GM21529 (cell line): ENCODE measurements around the gene PPP1R18.
"Not testable (repeated sequence)": the region's sequence is repeated elsewhere in the genome, so short reads cannot be mapped to it uniquely, and the experiment has no call there.

Experiments
- ATAC-seq: cut with Tn5 transposase; IDR thresholded peaks from one replicate; pipeline ENCODE4 v1.9.1; 2021; ENCODE audit not compliant: unreplicated experiment

Gene PPP1R18, protein sequence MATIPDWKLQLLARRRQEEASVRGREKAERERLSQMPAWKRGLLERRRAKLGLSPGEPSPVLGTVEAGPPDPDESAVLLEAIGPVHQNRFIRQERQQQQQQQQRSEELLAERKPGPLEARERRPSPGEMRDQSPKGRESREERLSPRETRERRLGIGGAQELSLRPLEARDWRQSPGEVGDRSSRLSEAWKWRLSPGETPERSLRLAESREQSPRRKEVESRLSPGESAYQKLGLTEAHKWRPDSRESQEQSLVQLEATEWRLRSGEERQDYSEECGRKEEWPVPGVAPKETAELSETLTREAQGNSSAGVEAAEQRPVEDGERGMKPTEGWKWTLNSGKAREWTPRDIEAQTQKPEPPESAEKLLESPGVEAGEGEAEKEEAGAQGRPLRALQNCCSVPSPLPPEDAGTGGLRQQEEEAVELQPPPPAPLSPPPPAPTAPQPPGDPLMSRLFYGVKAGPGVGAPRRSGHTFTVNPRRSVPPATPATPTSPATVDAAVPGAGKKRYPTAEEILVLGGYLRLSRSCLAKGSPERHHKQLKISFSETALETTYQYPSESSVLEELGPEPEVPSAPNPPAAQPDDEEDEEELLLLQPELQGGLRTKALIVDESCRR

DNA sequence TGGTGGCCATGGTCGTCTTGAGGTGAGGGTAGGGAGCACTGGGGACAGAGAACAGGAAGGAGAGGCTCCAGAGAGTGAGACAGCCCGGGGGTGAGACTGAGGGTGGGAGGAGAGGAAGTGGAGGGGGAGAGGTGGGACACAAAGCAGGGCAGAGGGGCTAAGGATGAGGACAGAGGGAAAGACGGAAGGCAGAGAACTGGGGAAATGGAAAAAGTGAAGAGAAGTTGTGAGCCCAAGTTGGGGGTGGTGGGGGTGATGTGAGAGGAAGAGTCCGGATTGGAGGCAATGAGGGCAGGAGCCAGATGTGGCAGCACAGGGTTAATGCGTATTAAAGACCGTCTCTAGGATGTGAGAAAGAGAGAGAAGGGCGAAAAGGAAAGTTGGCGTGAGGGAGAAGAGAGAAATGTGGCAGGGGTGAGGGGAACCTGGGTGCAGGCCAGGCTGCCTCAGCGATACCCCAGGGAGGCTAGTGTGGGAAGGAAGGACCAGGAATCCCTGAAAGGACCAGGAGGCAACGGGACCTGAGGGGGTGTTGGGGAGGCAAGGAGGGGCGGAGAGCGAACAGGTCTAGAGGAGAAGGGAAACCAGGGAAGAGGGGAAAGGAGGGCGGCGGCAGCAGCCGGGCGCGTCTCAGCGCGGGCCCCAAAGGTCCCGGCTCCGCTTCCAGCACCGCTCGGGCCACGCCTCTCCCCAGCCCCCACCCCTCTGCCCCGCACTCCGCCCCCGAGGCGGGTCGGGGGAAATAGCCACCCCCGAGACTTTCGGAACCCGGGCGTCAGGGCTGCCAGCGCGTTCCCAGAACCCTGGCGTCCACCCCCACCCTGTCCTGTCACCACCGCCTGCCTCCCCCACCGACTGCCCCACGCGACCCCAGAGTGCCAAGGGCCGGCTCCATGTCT is at the start of gene PPP1R18:
TSS of gene PPP1R18 (minus strand) at position 637 of the 899 bp plus-strand sequence. CDS start at position 10, 627 bp downstream.
- peak; percentile 13 for ATAC-seq

DNA sequence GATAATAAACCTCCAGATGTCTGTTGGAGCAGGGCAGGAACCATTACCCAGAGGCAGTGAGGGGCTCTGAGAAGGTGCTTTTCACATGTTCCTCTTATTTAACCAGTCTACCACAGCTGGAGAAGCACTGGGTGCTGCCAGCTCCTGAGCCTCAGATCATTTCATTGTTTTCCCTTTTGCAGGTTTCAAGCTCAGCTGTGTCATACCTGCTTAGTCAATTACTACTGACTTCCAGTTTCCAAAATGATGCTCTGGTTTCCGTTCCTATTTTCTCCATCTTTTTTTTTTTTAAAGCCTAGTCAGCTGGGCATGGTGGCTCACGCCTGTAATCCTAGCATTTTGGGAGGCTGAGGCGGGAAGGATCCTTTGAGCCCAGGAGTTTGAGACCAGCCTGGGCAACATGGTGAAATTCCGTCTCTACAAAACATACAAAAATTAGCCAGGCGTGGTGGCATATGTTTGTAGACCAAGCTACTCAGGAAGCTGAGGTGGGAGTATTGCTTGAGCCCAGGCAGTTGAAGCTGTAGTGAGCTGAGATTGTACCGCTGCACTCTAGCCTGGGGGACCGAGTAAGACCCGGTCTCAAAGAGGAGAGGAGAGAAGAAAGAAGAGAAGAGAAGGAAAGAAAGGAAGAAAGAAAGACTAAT is 49.3 kb upstream of the PPP1R18 start:
- peak; percentile 45 for ATAC-seq

DNA sequence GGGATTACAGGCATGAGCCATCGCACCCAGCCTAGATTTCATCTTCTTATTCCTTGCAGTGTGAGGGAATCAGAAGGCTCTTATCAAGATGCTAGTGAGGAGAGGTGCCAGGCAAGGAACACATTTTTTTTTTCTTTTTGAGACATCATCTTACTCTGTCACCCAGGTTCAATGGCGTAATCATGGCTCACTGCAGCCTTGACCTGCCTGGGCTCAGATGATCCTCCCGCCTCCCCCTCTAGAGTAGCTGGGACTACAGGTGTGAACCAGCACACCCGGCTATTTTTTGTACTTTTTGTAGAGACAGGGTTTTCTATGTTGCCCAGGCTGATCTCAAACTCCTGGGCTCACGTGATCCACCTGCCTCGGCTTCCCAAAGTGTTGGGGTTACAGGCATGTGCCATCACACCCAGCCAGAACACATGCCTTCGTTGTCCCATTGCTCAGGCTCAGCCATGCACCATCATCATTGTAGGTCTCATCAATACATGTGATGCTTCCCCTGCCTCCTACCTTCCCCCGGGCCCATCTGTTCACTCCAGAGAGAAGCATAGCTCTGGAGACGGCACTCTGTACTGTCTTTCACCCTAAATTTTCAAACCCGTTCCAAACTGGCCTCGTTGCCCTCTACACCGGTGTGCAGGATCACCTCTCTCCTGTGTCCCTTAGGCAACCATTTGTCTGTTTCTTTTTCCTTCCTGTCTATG is 45.9 kb upstream of the PPP1R18 start:
- no peak for ATAC-seq

DNA sequence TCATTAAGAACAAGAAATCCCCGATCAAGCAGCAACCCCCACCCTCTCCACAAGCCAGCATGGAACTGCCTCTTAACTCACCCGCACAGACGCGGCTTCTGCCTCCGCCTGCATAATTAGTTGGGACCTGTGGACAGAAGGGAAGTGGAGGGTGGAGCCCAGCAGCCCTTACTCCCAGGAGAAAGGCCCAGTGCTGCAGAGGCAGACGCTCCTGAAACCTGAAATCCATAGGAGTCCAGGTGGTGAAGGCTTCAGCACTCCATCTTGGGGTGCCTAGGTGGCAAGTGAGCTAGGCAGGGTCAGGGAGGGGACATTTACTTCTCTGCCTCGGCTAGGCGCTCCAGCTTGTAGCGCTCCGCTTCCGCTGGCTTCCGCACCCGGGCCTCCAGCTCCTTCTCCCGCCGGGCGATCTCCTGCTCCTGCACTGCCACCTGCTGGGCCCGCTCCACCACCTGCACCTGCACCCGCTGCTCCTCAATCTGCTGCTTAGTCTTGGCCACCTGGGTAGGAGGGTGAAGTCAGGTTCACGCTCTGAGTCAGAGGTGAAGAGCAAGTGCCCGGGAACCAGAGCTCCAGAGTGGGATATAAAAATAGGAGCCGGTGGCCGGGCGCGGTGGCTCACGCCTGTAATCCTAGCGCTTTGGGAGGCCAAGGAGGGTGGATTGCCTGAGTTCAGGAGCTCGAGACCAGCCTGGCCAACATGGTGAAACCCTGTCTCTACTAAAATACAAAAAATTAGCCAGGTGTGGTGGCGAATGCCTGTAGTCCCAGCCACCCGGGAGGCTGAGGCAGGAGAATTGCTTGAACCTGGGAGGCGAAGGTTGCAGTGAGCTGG is 44.4 kb upstream of the PPP1R18 start:
- ATAC-seq = peak; percentile 77

DNA sequence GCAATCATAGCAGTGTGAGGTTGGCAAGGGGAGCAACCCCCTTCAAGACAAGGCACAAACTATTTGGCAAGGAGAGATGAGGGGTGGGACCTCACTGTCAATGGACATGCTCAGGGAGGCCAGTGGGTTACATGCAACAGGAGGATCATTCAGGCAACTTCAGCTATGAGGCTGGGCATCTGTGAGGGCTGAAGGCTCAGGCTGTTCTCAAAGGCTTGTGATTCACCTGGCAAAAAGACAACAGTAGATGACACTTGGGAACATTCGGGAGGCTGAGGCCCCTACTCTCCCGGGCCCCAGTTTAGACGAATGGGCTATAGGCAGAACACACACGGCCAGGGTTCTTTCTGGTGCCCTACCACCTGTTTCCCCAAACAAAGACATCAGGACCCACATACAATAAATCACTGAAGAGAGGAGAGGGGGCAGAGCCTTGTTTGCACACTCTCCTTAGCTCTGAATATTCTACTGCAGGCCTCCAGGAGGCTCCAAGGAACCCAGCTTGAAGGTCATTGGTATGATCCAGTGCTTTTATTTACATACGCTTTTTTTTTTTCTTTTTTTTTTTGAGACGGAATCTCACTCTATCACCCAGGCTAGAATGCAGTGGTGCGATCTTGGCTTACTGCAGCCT is 41.6 kb upstream of the PPP1R18 start:
- ATAC-seq = no peak

DNA sequence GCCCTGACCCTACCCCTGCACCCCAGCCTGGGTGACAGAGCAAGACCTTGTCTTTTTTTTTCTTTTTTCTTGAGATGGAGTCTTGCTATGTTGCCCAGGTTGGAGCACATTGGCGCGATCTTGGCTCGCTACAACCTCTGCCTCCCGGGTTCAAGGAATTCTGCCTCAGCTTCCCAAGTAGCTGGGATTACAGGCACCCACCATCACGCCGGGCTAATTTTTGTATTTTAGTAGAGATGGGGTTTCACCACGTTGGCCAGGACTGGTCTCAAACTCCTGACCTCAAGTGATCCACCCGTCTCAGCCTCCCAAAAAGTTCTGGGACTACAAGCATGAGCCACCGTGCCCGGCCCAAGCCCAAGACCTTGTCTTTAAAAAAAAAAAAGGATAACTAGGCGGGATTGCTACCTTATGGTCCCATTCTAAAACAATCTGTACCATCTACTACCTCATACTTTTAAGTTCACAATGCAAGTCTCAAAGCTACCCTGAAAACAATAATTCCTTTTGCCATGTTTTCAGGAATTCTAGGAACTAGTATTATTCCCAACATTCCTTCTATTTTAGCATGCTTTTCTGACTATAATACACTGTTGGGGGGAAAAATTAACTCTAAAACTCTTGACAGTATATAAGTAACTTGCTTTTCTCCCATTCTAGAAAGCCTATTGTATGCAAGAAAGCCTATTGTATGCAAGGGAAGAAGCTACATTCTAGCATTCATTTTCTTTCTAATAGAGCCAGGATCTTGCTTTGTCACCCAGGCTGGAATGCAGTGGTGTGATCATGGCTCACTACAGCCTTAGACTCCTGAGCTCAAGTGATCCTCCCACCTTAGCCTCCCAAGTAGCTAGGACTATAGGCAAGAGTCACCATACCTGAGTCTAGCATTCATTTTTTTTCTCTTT is 40.3 kb upstream of the PPP1R18 start:
- no peak for ATAC-seq

DNA sequence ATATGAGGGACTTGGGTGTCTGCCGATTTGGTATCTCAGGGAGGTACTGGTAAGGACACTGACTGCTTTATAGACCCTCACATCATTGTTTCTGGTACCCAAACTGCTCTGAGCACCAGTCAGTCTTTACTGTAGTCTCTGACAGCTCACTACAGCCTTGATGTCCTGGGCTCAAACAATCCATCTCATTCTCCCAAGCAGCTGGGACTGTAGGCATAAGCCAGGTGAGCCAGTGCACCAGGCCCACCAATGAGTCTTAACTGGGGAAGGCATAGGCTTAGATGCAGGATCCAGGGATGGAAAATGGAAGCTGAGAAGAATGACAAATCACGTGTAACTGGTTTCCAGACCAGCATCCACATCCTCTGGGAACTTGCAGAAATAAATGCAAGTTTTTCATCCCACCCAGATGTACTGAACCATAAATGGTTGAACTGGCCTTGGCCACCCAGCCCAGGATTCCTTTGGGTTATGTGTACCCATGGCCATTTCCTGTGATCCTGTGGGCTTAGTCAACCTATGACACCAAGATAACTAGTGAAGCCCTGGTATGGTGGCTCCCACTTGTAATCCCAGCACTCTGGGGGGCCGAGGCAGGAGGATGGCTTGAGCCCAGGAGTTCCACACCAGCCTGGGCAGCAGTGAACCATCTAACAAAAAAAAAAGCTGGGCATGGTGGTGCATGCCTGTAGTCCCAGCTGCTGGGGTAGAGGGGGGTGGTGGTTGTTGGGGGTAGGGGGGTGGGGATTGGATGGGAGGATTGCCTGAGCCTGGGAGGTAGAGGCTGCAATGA is 39.5 kb upstream of the PPP1R18 start:
- no peak for ATAC-seq

DNA sequence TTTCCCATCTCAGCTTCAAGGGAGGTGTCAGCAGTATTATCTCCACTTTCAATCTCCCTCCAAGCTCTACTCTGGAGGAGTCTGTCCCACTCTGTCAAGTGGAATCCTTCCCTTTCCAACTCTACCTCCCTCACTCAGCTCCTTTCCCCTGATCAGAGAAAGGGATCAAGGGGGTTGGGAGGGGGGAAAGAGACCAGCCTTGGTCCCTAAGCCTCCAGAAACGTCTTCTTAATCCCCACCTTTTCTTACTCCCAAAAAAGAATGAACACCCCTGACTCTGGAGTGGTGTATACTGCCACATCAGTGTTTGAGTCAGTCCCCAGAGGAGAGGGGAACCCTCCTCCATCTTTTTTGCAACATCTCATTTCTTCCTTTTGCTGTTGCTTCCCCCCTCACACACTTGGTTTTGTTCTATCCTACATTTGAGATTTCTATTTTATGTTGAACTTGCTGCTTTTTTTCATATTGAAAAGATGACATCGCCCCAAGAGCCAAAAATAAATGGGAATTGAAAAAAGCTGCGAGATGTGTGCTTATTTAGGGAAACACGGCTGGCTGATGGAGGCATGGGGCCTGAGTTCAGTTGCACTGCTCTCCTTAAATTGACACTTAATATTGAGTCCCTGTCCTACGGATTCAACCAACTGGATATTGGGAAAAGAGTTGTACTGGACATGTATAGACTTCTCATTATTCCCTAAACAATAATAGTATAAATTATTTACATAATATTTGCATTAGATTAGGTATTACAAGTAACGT is 38.6 kb upstream of the PPP1R18 start:
- no peak for ATAC-seq

DNA sequence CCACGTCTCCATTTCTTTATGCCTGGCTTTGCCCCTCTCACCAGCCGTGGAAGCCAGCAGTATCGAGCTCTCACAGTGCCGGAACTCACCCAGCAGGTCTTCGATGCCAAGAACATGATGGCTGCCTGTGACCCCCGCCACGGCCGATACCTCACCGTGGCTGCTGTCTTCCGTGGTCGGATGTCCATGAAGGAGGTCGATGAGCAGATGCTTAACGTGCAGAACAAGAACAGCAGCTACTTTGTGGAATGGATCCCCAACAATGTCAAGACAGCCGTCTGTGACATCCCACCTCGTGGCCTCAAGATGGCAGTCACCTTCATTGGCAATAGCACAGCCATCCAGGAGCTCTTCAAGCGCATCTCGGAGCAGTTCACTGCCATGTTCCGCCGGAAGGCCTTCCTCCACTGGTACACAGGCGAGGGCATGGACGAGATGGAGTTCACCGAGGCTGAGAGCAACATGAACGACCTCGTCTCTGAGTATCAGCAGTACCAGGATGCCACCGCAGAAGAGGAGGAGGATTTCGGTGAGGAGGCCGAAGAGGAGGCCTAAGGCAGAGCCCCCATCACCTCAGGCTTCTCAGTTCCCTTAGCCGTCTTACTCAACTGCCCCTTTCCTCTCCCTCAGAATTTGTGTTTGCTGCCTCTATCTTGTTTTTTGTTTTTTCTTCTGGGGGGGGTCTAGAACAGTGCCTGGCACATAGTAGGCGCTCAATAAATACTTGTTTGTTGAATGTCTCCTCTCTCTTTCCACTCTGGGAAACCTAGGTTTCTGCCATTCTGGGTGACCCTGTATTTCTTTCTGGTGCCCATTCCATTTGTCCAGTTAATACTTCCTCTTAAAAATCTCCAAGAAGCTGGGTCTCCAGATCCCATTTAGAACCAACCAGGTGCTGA is 37.6 kb upstream of the PPP1R18 start:
- ATAC-seq = not testable (repeated sequence)

DNA sequence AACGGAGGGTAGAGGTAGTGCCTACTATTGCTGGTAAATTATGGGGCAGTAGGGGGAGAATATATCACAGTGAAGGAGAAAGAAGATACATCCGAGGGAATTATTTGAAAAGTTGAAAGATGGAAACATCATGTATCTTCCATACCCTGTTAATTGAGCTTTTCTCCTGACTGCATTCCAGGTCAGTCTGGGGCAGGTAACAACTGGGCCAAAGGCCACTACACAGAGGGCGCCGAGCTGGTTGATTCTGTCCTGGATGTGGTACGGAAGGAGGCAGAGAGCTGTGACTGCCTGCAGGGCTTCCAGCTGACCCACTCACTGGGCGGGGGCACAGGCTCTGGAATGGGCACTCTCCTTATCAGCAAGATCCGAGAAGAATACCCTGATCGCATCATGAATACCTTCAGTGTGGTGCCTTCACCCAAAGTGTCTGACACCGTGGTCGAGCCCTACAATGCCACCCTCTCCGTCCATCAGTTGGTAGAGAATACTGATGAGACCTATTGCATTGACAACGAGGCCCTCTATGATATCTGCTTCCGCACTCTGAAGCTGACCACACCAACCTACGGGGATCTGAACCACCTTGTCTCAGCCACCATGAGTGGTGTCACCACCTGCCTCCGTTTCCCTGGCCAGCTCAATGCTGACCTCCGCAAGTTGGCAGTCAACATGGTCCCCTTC is 36.9 kb upstream of the PPP1R18 start:
- ATAC-seq = not testable (repeated sequence)

DNA sequence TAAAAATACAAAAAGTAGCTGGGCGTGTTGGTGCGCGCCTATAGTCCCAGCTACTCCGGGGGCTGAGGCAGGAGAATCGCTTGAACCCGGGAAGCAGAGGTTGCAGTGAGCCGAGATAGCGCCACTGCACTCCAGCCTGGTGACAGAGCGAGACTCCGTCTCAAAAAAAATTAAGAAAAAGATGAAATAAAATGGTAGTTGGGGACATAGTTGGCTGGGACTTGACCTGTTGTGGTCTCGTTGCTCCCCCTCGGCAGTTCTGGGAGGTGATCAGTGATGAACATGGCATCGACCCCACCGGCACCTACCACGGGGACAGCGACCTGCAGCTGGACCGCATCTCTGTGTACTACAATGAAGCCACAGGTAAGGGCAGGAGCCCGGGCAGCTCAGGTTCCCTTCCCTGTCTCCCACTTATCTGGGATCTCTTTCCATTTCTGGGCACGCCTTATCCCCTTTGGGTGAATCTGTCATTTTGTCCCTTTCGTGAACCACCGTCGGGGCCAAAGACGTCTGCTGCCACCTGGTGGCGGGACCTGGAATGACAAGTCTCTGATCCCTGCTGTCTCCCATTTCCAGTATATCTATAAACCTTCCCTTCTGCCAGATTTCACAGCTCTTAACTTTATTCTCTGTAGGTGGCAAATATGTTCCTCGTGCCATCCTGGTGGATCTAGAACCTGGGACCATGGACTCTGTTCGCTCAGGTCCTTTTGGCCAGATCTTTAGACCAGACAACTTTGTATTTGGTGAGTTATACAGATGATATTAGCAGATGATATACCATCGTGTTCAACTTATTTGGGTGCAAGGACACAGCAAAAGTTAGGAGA is 36.1 kb upstream of the PPP1R18 start:
- no peak for ATAC-seq

DNA sequence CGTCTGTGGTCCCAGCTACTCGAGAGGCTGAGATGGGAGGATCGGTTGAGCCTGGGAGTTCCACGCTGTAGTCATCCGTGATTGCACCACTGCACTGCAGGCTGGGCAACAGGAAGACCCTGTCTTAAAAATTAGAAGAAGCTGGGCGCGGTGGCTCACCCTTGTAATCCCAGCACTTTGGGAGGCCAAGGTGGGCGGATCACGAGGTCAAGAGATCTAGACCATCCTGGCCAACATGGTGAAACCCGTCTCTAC is 35.5 kb upstream of the PPP1R18 start:
- not testable (repeated sequence) for ATAC-seq

DNA sequence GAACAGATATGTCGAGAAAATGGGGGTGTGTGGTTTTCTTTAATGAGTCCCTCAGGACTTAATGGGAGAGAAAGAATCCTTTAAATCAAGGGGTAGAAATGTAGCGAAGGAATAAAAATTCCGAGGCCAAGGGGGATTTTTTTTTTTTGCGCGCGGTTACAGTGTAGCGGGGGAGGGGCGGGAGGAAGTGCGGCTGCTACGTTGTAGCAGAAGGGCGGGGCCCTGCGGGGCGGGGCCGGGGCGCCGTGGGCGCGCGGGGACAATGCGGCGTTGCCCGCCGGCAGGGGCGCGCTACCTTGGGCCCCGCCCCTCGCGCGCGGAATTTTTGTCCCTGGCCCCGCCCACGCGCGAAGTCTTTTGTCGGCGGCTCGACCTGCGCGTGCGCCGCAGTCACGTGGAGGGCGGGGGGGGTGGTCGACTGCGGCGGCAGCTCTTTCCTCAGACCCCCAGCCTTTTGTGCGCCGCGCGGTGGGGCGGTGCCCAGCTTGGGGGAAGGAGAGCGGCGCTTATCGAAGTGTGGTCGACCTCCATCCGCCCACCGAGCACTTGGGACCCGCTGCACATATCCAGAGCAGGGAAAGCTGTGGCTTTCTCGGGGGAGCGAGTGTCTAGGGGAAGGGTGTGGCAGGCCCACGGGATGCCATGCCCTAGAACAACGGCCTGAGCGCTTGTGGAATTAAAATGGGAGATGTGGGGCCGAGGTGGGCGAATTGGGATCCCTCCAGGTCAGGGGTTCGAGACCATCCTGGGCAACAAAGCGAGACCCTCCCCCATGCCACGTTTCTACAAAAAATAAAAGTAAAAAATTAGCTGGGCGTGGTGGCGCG is 35.0 kb upstream of the PPP1R18 start:
- ATAC-seq = peak; percentile 26
